Stimulated activated naive B cell treated with anti-CD40 and anti-IgM and Interleukin-4, amounts not matched to agents 10 μg/mL and 1 μg/mL and 100 μg/mL, for 72 hours (primary cell): Measurements from ENCODE around the gene ATG14.
"Not testable (repeated sequence)": the region's sequence is repeated elsewhere in the genome, so short reads cannot be mapped to it uniquely, and the experiment has no call there.

Experiments
- ATAC-seq, 2 donors: fragments of 150-1000 bp; cut with Tn5 transposase; replicated peaks; 2 replicates each; pipeline ENCODE4 v1.10.0; 2021; ENCODE audit warnings: moderate library complexity in 1 of 2
- DNase-seq: peaks from one replicate; pipeline ENCODE4 v3.0.0; 2021
- H3K27ac Mint-ChIP-seq: one replicate; pipeline ENCODE4 v1.8.0; 2022; ENCODE audit warnings: mild to moderate bottlenecking, mixed read lengths
- H3K27me3 Mint-ChIP-seq, 2 donors: one replicate each; pipeline ENCODE4 v1.8.0; 2022; ENCODE audit warnings: mixed read lengths in 2 of 2
- H3K36me3 Mint-ChIP-seq, 2 donors: one replicate each; pipeline ENCODE4 v1.8.0; 2022; ENCODE audit warnings: mixed read lengths in 2 of 2, mild to moderate bottlenecking in 1 of 2
- H3K4me1 Mint-ChIP-seq, 2 donors: one replicate each; pipeline ENCODE4 v1.8.0; 2022; ENCODE audit warnings: mixed read lengths in 2 of 2, mild to moderate bottlenecking in 1 of 2
- H3K4me3 Mint-ChIP-seq, 2 donors: one replicate each; pipeline ENCODE4 v1.8.0; 2022; ENCODE audit warnings: mild to moderate bottlenecking in 2 of 2, mixed read lengths in 2 of 2, moderate library complexity in 1 of 2
- H3K9me3 Mint-ChIP-seq, 2 donors: one replicate each; pipeline ENCODE4 v1.8.0; 2022; ENCODE audit warnings: mixed read lengths in 2 of 2, mild to moderate bottlenecking in 1 of 2

The ATG14 gene, protein sequence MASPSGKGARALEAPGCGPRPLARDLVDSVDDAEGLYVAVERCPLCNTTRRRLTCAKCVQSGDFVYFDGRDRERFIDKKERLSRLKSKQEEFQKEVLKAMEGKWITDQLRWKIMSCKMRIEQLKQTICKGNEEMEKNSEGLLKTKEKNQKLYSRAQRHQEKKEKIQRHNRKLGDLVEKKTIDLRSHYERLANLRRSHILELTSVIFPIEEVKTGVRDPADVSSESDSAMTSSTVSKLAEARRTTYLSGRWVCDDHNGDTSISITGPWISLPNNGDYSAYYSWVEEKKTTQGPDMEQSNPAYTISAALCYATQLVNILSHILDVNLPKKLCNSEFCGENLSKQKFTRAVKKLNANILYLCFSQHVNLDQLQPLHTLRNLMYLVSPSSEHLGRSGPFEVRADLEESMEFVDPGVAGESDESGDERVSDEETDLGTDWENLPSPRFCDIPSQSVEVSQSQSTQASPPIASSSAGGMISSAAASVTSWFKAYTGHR

DNA sequence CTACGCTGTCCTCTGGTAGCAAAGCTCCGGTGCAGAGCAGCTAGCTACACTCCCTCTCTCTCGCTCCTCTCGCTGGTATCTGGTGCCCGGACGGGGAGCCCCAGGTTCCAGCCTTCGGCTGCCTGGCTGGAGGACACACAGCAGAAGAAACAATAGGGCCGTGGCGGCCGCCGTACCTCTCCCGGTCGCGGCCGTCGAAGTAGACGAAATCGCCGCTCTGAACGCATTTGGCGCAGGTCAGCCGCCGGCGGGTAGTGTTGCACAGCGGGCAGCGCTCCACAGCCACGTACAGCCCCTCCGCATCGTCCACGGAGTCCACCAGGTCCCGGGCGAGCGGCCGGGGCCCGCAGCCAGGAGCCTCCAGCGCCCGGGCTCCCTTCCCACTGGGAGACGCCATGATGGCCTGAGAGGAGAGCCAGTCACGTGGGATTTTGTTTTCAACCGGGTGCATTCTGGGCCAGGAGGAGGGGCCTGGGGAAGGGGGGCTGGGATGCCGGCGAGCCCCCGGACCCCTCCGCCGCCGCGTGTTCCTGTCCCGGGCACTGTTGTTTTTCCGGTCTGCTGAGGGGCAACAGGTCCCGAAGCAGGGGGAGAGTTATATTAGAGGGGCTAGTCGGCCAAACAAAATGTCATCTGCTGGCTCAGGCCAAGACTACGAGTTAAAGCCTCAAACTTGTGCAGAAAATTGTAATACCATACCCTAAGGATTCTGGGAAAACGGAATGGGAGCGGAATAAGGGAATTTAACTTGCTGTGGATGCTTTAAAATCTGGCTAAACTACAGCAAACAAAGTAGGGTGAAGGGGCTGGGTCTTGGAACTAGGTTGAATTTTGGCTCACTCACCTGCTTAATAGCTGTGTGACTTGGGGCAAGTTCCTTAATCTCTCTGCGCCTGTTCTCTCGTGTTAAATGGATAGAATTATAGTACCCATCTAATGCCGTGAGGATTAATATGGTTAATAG, at the start of gene ATG14:
Gene ATG14 (minus strand): TSS at position 405 of the 964 bp plus-strand sequence. CDS start 8 bp downstream, at position 397.
- peak within 1 kb of the TSS; percentile 92 to 96 for H3K4me3 Mint-ChIP-seq
- peaks cover 12 to 39% of the 10 kb centered on the region in 2 donors for H3K4me1 Mint-ChIP-seq
- H3K27ac Mint-ChIP-seq = peak within 1 kb of the TSS; percentile 95
- peaks cover 2 to 4% of the 10 kb centered on the region in 2 donors for H3K36me3 Mint-ChIP-seq
- peak; percentile 99 for ATAC-seq
- H3K27me3 Mint-ChIP-seq = peaks cover 5 to 8% of the 10 kb centered on the region in 2 donors
- peak; percentile 72 for DNase-seq
- H3K9me3 Mint-ChIP-seq = no peaks in the 10 kb centered on the region

DNA sequence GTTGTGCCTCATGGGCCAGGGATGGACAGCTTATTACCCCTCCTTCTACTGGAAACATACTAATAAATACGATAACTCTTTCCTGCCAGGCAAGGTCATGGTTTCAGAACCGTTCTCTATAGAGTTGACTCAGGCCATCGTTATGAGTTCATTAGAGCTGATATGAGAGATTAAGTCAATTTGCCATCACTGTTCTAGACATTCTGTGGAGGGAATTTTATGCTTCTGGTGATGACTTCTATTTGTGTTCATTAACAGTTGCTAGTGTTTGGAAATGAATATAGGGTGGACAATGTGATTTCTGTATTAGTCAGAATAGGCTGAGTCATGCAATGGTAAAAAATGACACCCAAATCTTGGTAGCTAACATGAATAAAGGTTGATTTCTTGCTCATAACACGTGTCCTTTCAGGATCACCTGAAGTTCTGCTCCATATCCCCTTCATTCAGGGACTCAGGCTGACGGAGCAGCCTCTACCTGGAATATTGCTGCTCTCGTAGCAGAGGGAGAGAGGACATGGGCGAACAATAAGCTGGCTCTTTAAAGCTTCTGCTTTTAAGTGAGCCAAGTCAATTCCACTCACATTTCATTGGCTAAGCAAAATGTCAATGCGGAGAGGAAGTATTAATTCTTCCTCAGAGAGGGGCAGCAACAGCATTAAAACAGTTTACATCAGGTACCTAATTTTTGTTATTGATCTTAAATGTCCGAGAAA, 47.3 kb upstream of the ATG14 start:
- H3K9me3 Mint-ChIP-seq = no peaks in the 10 kb centered on the region
- H3K27ac Mint-ChIP-seq = no peak overlapping the region
- DNase-seq = no peak
- peak; percentile 58 to 89 for ATAC-seq
- no peak overlapping the region for H3K4me3 Mint-ChIP-seq
- H3K36me3 Mint-ChIP-seq = no peaks in the 10 kb centered on the region
- H3K27me3 Mint-ChIP-seq = peaks cover 18 to 21% of the 10 kb centered on the region in 2 donors
- peaks cover 3 to 6% of the 10 kb centered on the region in 2 donors for H3K4me1 Mint-ChIP-seq

DNA sequence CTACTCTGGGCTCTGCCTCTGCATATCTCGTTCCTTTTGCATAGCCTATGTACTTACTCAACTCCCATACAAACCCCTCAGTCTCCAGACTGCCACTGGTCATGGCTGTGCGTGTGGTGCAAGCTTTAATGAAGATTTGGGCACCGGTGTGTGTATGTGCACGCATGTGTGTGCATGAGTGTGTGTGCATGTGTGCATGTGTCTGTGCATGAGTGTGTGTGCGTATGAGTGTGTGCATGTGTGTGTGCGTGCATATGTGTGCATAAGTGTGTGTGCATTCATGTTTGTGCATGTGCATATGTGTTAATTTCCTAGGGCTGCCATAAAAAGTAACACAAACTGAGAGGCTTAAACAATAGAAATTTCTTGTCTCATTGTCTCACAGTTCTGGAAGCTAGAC, 45.9 kb upstream of the ATG14 start:
- ATAC-seq (no peak), DNase-seq (no peak)
- Mint-ChIP-seq H3K4me3 (no peak overlapping the region), H3K9me3 (no peaks in the 10 kb centered on the region), H3K4me1 (peaks cover 3 to 6% of the 10 kb centered on the region in 2 donors), H3K27me3 (peaks cover 12 to 13% of the 10 kb centered on the region in 2 donors), H3K36me3 (no peaks in the 10 kb centered on the region), H3K27ac (no peak overlapping the region)

DNA sequence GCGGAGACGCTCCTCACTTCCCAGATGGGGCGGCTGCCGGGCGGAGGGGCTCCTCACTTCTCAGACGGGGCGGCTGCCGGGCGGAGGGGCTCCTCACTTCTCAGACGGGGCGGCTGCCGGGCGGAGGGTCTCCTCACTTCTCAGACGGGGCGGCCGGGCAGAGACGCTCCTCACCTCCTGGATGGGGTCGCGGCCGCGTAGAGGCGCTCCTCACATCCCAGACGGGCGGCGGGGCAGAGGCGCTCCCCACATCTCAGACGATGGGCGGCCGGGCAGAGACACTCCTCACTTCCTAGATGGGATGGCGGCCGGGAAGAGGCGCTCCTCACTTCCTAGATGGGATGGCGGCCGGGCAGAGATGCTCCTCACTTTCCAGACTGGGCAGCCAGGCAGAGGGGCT, 44.8 kb upstream of the ATG14 start:
- DNase-seq, H3K9me3 Mint-ChIP-seq, H3K27ac Mint-ChIP-seq, ATAC-seq, H3K36me3 Mint-ChIP-seq, H3K4me1 Mint-ChIP-seq, H3K4me3 Mint-ChIP-seq: not testable (repeated sequence)
- H3K27me3 Mint-ChIP-seq = peaks cover 12 to 13% of the 10 kb centered on the region in 2 donors

DNA sequence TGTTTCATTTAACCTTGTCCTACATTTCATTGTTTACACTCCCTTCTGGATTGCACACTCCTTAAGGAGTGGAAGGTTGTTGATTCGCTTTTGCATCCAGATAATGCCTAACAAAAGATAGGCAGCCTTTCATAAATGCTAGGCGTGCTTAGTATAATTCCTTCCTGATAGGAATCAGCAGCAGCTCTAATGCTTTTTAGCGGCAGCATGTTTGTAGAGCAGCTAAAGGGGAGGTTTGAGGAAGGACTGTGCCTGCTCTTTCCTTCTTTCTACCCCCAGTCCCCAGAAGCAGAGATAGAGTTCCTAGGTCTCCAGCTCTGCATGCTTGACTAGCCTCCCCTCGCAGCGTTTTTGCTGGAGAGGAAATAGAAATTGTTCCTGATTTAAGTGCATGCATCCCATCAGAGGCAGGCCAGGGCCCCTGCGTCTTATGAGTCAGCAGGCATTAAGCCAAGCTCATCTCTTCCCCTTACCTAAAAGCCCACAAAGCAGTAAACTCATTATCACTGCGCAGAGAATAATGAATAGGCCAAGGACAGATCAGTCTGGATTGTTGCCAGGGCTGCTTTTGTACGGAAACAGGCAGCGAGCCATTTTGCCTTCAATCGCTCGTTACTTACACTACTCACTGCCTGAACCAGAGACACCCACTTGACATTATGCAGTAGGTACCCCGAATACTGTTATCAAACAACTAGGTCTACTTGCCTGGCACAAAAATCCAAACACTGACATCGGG, 42.8 kb upstream of the ATG14 start:
- DNase-seq = no peak
- Mint-ChIP-seq H3K36me3 (no peaks in the 10 kb centered on the region), H3K27me3 (peaks cover 12 to 13% of the 10 kb centered on the region in 2 donors), H3K27ac (no peak overlapping the region), H3K4me1 (peaks cover 11 to 19% of the 10 kb centered on the region in 2 donors), H3K9me3 (no peaks in the 10 kb centered on the region), H3K4me3 (no peak overlapping the region)
- ATAC-seq = no peak

DNA sequence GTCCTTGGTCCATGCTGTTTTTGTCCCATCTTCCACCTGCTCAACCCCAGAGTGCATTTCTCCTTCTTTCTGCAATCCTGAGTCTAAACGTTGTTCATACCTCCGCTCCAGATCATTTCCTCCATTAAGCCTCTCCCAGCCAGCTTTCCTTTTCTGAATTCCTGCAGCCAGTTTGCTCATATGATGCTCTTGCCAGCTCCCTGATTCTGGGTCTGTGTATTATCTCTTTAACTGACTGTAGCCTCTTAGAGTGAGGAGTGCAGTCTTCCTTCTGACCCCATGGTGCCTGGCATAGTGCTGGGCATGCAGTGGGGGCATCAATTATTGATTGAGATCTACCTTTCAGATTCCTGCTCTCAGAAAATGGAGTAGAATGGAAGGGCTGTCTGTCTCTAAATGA, 40.3 kb upstream of the ATG14 start:
- ATAC-seq (no peak), DNase-seq (no peak)
- Mint-ChIP-seq H3K36me3 (no peaks in the 10 kb centered on the region), H3K27me3 (peaks cover 9 to 13% of the 10 kb centered on the region in 2 donors), H3K4me3 (no peak overlapping the region), H3K27ac (no peak overlapping the region), H3K4me1 (peaks cover 10 to 22% of the 10 kb centered on the region in 2 donors), H3K9me3 (no peaks in the 10 kb centered on the region)

DNA sequence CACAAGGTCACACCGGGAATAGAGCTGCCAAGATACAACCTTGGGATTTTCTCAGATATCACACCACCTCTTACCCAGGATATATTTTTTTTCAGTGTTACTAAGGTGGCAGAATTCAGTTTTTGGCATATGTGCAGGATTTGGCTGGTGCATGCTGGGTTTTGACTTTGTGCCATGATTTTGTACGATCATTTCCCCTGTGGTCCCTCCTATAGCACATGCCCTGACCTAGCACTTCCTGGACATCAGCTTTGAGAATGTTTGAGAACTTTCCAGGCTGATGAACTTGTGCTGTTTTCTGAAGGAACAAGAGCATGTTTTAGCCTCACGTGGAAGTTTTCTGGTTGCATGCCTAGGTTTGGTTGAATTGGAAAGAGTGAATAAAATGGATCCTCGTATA, 39.8 kb upstream of the ATG14 start:
- DNase-seq (no peak), ATAC-seq (no peak)
- H3K9me3 Mint-ChIP-seq = no peaks in the 10 kb centered on the region
- H3K4me3 Mint-ChIP-seq = no peak overlapping the region
- H3K36me3 Mint-ChIP-seq = no peaks in the 10 kb centered on the region
- peaks cover 9 to 13% of the 10 kb centered on the region in 2 donors for H3K27me3 Mint-ChIP-seq
- peaks cover 10 to 23% of the 10 kb centered on the region in 2 donors for H3K4me1 Mint-ChIP-seq
- H3K27ac Mint-ChIP-seq = no peak overlapping the region

DNA sequence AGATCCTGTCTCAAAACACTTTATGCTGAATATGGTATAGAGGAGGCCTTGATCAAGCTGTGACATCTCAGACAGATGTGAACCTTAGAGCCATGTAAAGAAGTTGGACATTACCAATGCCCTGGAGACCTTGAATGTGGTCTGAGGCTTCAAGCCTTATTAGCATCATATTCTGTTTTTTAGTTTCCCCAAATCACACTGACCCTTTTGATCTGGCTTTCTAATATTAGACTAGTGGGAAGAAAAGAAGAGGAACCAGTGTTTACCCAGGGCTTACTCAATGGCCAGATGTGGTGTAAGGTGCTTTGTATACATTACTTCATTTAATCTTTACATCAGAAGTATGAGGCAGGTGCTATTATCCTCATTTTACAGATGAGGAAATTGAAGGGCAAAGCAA, 39.4 kb upstream of the ATG14 start:
- H3K9me3 Mint-ChIP-seq = no peaks in the 10 kb centered on the region
- peak; percentile 69 to 72 for ATAC-seq
- H3K4me3 Mint-ChIP-seq = no peak overlapping the region
- H3K27me3 Mint-ChIP-seq = peaks cover 9 to 13% of the 10 kb centered on the region in 2 donors
- H3K27ac Mint-ChIP-seq = no peak overlapping the region
- no peaks in the 10 kb centered on the region for H3K36me3 Mint-ChIP-seq
- H3K4me1 Mint-ChIP-seq = peaks cover 10 to 27% of the 10 kb centered on the region in 2 donors
- no peak for DNase-seq

DNA sequence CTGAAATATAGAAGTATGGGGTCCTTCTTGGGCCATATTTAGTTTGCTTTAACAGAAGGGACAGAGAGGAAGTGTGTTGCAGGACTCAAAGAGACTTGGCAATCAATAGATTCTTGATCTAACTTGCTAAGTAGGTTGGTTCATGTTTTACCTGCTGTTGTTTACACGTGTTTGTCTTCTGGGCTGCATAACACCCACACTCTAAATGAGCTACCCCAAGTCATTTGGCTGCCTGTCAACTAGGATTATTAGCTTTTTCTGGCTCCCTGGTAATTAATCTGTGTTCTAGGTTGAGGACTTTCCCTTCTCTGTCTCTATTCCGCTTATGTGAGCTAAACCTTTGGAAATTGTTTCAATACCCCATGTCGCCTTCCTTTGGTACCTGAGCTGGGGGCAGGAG, 38.9 kb upstream of the ATG14 start:
- peaks cover 9 to 13% of the 10 kb centered on the region in 2 donors for H3K27me3 Mint-ChIP-seq
- DNase-seq = no peak

DNA sequence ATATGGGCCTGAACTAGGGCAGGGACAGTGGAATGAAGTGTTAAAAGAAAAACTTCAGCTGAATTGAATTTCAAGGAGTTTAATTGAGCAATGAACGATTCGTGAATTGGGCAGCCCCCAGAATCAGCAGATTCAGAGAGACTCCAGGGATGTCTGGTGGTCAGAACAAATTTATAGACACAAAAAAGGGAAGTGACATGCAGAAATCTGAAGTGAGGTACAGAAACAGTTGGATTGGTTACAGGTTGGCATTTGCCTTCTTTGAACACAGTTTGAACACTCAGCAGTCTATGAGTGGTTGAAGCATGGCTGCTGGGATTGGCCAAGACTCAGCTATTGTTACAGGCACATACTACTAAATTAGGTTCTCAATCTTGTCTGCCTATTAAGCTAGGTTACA, 38.5 kb upstream of the ATG14 start:
- ATAC-seq = peak; percentile 30 to 31
- no peak overlapping the region for H3K4me3 Mint-ChIP-seq
- no peak overlapping the region for H3K27ac Mint-ChIP-seq
- H3K4me1 Mint-ChIP-seq = peaks cover 10 to 28% of the 10 kb centered on the region in 2 donors
- peaks cover 9 to 11% of the 10 kb centered on the region in 2 donors for H3K27me3 Mint-ChIP-seq
- H3K9me3 Mint-ChIP-seq = no peaks in the 10 kb centered on the region
- no peak for DNase-seq
- no peaks in the 10 kb centered on the region for H3K36me3 Mint-ChIP-seq

More for the DNA sequence above, 38.9 kb upstream of the ATG14 start:
- peak; percentile 5 to 12 for ATAC-seq
- Mint-ChIP-seq H3K36me3 (no peaks in the 10 kb centered on the region), H3K27ac (no peak overlapping the region), H3K9me3 (no peaks in the 10 kb centered on the region), H3K4me1 (peaks cover 10 to 28% of the 10 kb centered on the region in 2 donors), H3K4me3 (no peak overlapping the region)

DNA sequence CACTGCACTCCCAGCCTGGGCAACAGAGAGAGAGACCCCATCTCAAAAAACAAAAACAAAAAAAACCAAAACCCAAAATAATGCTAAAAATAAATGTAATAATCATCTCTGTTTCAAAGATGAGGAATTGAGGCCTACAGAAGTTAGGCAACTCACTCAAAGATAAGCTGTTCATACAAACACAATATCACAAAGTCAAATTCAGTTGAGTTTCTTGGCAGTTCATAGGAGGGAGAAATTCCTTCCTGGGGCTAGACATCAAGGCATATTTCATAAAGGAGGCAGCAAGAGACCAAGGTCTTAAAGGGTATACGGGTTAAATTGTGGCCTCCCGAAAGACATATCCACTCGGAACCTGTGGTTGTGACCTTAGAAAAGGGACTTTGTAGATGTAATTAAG, 37.5 kb upstream of the ATG14 start:
- no peak overlapping the region for H3K27ac Mint-ChIP-seq
- no peaks in the 10 kb centered on the region for H3K9me3 Mint-ChIP-seq
- peaks cover 3 to 4% of the 10 kb centered on the region in 2 donors for H3K27me3 Mint-ChIP-seq
- H3K4me1 Mint-ChIP-seq = peaks cover 10 to 28% of the 10 kb centered on the region in 2 donors
- H3K4me3 Mint-ChIP-seq = no peak overlapping the region
- ATAC-seq (no peak), DNase-seq (no peak)
- H3K36me3 Mint-ChIP-seq = no peaks in the 10 kb centered on the region

DNA sequence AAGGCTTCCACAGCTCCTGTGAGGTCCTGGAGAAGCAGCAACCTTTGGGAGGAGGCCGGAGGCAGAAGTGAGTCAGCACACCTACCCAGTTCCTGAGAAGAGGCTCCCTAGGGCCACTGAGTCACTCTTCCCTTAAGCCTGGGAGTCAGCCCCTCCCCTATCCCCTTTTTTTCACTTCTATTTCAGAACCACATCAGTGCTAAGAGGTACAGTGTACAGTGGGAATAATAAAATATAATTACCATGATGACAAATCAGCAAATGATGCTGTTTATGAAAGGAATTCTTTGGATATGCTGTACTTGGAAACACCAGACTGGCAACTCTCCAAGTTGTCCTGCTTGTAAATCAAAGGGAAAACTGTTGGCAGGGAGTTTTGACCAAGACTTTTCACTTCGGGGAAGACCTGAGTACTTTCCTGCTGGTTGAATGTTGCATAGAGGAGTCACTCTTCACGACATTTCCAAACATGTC, 36.5 kb upstream of the ATG14 start:
- Mint-ChIP-seq H3K27ac (no peak overlapping the region), H3K9me3 (no peaks in the 10 kb centered on the region), H3K4me3 (no peak overlapping the region), H3K27me3 (no peaks in the 10 kb centered on the region), H3K4me1 (peaks cover 10 to 28% of the 10 kb centered on the region in 2 donors), H3K36me3 (no peaks in the 10 kb centered on the region)
- DNase-seq (no peak), ATAC-seq (peak; percentile 60 to 64)

DNA sequence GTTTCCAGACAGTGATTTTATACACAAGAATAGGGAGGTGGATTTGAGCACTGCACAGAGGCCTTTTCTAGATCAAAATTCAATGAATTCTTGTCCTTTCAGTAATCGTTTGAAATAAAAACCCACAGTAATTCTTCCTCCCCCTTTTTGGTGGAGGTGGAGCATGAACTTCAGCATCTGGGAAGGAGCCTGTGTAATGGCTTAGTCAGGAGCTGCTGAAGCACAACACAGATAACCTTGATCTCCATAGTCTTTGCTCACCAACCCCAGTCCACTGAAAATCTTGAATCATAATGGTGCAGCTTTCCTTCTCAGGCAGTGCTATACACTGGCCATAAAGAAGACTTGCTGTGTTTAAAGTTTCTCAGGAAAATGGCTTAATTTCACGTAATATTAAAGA, 35.2 kb upstream of the ATG14 start:
- DNase-seq (no peak), ATAC-seq (no peak)
- Mint-ChIP-seq H3K9me3 (no peaks in the 10 kb centered on the region), H3K36me3 (no peaks in the 10 kb centered on the region), H3K4me1 (peaks cover 10 to 28% of the 10 kb centered on the region in 2 donors), H3K4me3 (no peak overlapping the region), H3K27ac (no peak overlapping the region), H3K27me3 (no peaks in the 10 kb centered on the region)
